Measurements from ENCODE around the gene TMEM120A.

DNA sequence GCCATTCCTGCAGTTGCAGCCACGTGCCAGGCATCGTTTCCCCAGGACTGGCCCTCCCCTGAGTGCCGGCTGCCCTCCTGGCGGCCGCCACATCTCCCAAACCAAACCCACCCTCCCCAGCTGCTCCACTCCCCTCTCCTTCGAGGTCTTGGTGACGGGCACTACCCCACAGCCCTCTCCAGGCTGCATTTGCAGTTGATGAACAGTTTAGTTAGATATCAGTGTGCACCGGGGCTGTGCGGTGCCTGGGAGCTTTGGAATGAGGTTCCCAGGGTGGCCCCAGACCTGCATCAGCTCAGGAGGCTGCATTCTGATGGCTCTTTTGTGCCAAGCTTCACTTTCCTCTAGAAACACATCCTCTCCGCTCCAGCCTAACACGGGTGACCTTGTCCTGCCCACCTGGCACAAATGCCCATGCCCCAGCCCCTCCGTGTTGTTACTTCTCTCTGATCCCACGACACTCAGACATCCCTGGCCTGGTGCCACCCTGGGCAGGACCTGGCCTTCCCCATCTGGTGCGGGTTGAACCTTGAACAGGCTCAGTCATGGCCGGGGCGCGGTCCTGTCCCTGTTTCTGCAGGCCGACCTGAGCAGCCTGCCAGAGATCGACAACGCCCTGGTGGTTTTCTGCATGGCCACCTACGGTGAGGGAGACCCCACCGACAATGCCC lies 14.5 kb downstream of the TMEM120A start:
- TF ChIP-seq REST (IDR thresholded peaks at IDR 0.05; ENCODE audit: insufficient read depth in 1 of 2, low read depth in 2 of 2, low read length in 2 of 2) (no peak), TAF1 (IDR thresholded peaks at IDR 0.05; ENCODE audit: borderline replicate concordance, insufficient read depth, low read length) (no peak), SIN3A (IDR thresholded peaks at IDR 0.05; ENCODE audit: borderline replicate concordance, insufficient read depth, low read length) (no peak), POLR2AphosphoS5 (IDR thresholded peaks at IDR 0.05; ENCODE audit: low read depth, low read length) (no peak)
